Germinal center (tissue), 1 donor: ENCODE results near the gene SCARB1.

Experiments used
- DNase-seq: peaks from one replicate; pipeline ENCODE4 v3.0.0; 2012; ENCODE audit warnings: mixed read lengths, low spot score

Gene SCARB1

DNA sequence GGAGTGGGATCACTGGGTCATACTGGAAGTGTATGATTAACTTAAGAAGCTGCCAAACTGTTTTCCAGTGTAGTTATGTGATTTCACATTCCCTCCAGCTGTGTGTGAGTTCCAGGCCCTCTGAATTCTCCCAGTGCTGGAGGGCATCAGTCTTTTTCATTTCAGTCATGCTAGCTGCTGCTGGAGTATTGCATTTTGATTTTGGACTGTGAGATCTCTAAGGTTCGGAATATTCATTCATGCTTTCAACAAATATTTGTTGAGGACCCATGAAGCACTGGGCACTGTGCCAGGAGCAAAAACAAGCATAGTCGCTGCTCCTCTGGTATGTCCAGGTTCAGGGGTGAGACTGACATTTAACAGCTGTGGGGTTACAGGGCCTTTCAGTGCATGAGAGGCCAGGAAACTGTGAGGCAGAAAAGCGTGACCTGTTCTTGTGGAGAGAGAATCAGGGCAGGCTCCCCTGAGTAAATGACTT is 133.2 kb downstream of the SCARB1 start:
- DNase-seq = no peak

DNA sequence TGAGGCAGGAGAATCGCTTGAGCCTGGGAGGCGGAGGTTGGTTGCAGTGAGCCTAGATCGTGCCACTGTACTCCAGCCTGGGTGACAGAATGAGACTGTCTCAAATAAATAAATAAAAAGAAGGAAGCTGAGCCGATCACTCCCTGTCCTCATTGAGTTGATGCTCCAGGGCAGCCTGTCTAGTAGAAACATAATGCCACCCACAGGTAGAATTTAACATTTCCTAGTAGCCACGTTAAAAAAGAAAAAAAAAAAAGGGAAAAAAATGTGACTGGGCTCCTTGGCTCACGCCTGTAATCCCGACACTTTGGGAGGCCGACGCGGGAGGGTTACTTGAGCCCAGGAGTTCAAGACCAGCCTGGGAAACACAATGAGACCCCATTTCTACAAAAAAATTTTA is 135.7 kb downstream of the SCARB1 start:
- no peak for DNase-seq

DNA sequence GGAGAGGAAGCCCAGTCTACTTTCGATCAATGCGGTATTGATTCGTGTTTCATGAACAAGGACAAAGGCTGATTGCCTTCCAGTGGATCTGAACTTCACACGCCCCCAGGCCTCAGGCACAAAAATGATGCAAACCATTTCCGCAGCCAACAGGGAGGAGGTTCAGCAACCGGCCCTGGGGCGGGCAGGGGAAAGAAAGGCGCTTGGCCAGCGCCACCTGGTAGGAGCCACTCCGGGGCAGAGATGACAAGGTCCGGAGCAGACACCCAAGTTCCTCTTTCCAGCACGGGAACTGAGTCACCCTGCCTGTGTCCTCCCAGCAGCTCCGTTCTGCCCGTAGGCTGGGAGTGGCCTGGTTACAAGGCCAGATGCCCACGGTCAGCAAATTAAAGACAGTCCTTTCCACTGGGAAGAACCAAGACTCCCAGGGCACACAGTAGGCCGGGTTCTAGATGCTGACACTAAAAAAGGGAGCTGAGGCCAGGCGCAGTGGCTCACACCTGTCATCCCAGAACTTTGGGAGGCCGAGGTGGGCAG is 136.3 kb downstream of the SCARB1 start:
- DNase-seq = peak; percentile 17
